GM23338 (cell line): ENCODE results near the gene CFAP57.

Experiments used
- CREB1 ChIP-seq: fragments of 250-450 bp; sonication (Bioruptor Pico); IDR thresholded peaks from 2 replicates; pipeline ENCODE4 v1.5.0; 2020; ENCODE audit warnings: low read depth, mild to moderate bottlenecking, moderate library complexity
- EZH2 ChIP-seq: fragments of 200-600 bp; sonication (generic); IDR thresholded peaks from one replicate; pipeline ENCODE4 v1.8.0; 2017; ENCODE audit warnings: antibody characterized with exemption, mild to moderate bottlenecking, low read depth; ENCODE audit not compliant: unreplicated experiment
- EZH2phosphoT487 ChIP-seq: fragments of 200-600 bp; sonication (generic); IDR thresholded peaks from one replicate; pipeline ENCODE4 v1.8.1; 2018; ENCODE audit warnings: antibody characterized with exemption; ENCODE audit not compliant: unreplicated experiment
- JUNB ChIP-seq: IDR thresholded peaks from one replicate; pipeline ENCODE4 v1.6.1; 2016; ENCODE audit warnings: antibody characterized with exemption; ENCODE audit not compliant: unreplicated experiment
- NANOG ChIP-seq: IDR thresholded peaks from 2 replicates; pipeline ENCODE4 v1.6.1; 2016; ENCODE audit warnings: antibody characterized with exemption, borderline replicate concordance
- POLR2AphosphoS5 ChIP-seq: IDR thresholded peaks from 2 replicates; pipeline ENCODE4 v1.6.1; 2016; ENCODE audit warnings: antibody characterized with exemption, low read depth
- STAT1 ChIP-seq: IDR thresholded peaks from one replicate; pipeline ENCODE4 v1.6.1; 2016; ENCODE audit warnings: antibody characterized with exemption; ENCODE audit not compliant: unreplicated experiment
- ZNF114 ChIP-seq: fragments of 250-450 bp; sonication (Bioruptor Pico); IDR thresholded peaks from 2 replicates; pipeline ENCODE4 v1.5.0; 2020; ENCODE audit warnings: mild to moderate bottlenecking, moderate library complexity
- ZNF331 ChIP-seq: fragments of 250-450 bp; sonication (Bioruptor Pico); IDR thresholded peaks from 2 replicates; pipeline ENCODE4 v1.5.0; 2020; ENCODE audit warnings: low read depth, mild to moderate bottlenecking, moderate library complexity
- TF ChIP-seq, protein P1 (sequence below), 2 experiments: fragments of 200-600 bp in 1 of 2; sonication (generic) in 1 of 2; conservative IDR thresholded peaks; 2 replicates each; pipeline versions ENCODE4 v1.5.1 to v1.6.1; 2016 to 2017; ENCODE audit warnings: antibody characterized with exemption in 2 of 2, low read depth in 2 of 2, mild to moderate bottlenecking in 2 of 2, moderate library complexity in 1 of 2
- TF ChIP-seq, protein P2 (sequence below): IDR thresholded peaks from one replicate; pipeline ENCODE4 v1.6.1; 2018; ENCODE audit warnings: antibody characterized with exemption; ENCODE audit not compliant: unreplicated experiment
- TF ChIP-seq, protein P3 (sequence below): IDR thresholded peaks from 2 replicates; pipeline ENCODE4 v1.6.1; 2016; ENCODE audit warnings: antibody characterized with exemption

DNA sequence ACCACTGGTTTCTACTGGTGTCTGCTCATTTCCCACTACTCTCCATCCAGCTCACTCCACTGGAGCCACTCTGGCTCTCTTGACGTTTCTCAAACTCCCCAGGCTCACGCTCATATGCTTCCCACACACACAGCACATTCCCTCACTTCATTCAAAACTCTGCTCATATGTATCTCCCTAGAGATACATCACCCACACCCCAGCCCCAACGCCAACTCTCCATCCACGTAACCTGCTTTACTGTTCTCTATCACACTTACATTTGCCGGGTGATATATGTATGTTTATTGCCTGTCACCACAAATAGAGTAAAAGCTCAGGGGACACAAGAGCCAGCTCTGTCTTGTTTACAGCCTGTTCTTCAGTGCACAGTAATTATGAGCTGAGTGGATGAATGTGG, 22.2 kb upstream of the CFAP57 start:
- no peak for TF ChIP-seq EZH2
- TF ChIP-seq, protein P1, sequence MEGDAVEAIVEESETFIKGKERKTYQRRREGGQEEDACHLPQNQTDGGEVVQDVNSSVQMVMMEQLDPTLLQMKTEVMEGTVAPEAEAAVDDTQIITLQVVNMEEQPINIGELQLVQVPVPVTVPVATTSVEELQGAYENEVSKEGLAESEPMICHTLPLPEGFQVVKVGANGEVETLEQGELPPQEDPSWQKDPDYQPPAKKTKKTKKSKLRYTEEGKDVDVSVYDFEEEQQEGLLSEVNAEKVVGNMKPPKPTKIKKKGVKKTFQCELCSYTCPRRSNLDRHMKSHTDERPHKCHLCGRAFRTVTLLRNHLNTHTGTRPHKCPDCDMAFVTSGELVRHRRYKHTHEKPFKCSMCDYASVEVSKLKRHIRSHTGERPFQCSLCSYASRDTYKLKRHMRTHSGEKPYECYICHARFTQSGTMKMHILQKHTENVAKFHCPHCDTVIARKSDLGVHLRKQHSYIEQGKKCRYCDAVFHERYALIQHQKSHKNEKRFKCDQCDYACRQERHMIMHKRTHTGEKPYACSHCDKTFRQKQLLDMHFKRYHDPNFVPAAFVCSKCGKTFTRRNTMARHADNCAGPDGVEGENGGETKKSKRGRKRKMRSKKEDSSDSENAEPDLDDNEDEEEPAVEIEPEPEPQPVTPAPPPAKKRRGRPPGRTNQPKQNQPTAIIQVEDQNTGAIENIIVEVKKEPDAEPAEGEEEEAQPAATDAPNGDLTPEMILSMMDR (conservative IDR thresholded peaks at IDR 0.05; ENCODE audit: low read depth in 2 of 2), result no peak
- TF ChIP-seq POLR2AphosphoS5, result no peak
- no peak for TF ChIP-seq ZNF114 (CRISPR knock-in tag)
- no peak for TF ChIP-seq EZH2phosphoT487
- no peak for TF ChIP-seq CREB1 (CRISPR knock-in tag)
- TF ChIP-seq, protein P2, sequence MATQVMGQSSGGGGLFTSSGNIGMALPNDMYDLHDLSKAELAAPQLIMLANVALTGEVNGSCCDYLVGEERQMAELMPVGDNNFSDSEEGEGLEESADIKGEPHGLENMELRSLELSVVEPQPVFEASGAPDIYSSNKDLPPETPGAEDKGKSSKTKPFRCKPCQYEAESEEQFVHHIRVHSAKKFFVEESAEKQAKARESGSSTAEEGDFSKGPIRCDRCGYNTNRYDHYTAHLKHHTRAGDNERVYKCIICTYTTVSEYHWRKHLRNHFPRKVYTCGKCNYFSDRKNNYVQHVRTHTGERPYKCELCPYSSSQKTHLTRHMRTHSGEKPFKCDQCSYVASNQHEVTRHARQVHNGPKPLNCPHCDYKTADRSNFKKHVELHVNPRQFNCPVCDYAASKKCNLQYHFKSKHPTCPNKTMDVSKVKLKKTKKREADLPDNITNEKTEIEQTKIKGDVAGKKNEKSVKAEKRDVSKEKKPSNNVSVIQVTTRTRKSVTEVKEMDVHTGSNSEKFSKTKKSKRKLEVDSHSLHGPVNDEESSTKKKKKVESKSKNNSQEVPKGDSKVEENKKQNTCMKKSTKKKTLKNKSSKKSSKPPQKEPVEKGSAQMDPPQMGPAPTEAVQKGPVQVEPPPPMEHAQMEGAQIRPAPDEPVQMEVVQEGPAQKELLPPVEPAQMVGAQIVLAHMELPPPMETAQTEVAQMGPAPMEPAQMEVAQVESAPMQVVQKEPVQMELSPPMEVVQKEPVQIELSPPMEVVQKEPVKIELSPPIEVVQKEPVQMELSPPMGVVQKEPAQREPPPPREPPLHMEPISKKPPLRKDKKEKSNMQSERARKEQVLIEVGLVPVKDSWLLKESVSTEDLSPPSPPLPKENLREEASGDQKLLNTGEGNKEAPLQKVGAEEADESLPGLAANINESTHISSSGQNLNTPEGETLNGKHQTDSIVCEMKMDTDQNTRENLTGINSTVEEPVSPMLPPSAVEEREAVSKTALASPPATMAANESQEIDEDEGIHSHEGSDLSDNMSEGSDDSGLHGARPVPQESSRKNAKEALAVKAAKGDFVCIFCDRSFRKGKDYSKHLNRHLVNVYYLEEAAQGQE, result no peak
- TF ChIP-seq NANOG, result no peak
- TF ChIP-seq ZNF331 (CRISPR knock-in tag), result no peak
- no peak for TF ChIP-seq STAT1
- TF ChIP-seq, protein P3, sequence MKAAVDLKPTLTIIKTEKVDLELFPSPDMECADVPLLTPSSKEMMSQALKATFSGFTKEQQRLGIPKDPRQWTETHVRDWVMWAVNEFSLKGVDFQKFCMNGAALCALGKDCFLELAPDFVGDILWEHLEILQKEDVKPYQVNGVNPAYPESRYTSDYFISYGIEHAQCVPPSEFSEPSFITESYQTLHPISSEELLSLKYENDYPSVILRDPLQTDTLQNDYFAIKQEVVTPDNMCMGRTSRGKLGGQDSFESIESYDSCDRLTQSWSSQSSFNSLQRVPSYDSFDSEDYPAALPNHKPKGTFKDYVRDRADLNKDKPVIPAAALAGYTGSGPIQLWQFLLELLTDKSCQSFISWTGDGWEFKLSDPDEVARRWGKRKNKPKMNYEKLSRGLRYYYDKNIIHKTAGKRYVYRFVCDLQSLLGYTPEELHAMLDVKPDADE, result no peak
- TF ChIP-seq JUNB, result no peak
